Hair follicular keratinocyte (primary cell): Measurements from ENCODE around the gene CCN2. TPM values are rescaled to one million over a fixed set of nuclear protein-coding genes. Genes with fewer than 3 reads are reported as not detected.

Experiments
- total RNA-seq: library from RNA; depleted of rRNA; stranded (reverse); fragments of >200 nt; gene quantifications from 2 replicates; pipeline ENCODE4 v1.2.3, GENCODE V29; 2015

CCN2 gene, protein sequence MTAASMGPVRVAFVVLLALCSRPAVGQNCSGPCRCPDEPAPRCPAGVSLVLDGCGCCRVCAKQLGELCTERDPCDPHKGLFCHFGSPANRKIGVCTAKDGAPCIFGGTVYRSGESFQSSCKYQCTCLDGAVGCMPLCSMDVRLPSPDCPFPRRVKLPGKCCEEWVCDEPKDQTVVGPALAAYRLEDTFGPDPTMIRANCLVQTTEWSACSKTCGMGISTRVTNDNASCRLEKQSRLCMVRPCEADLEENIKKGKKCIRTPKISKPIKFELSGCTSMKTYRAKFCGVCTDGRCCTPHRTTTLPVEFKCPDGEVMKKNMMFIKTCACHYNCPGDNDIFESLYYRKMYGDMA
- 12.7 and 13.5 TPM in 2 replicates for total RNA-seq

DNA sequence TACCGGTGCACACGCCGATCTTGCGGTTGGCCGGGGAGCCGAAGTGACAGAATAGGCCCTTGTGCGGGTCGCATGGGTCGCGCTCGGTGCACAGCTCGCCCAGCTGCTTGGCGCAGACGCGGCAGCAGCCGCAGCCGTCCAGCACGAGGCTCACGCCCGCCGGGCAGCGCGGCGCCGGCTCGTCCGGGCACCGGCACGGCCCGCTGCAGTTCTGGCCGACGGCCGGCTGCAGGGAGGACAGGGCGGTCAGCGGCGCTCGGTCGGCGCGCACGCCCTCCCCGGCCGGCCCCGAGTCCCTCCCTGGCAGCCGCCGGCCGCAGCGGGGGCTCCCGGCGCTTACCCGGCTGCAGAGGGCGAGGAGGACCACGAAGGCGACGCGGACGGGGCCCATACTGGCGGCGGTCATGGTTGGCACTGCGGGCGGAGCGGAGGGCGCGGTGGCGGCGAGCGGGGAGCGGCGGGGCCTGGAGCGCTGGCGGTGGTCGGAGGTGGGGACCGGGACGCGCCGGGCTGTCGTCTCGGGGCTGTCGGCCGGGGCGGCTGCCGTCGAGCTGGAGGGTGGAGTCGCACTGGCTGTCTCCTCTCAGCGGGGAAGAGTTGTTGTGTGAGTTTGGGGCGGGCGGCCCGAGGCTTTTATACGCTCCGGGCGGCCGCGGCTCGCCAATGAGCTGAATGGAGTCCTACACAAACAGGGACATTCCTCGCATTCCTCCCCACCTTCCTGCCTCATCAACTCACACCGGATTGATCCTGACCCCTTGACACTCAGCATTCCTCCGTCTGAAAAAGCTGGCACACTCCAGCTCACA lies at the start of gene CCN2:
TSS of gene CCN2 (minus strand) at position 606 of the 809 bp plus-strand sequence. CDS start at position 406, 200 bp downstream.

Other genes with a start within 250 kb of the CCN2 start
- 0.49 TPM in 1 of 2 replicates, not detected in the other for gene OR2A4, start 250.0 kb downstream of the CCN2 start, total RNA-seq
- not detected in 2 replicates for gene CTAGE9, start 240.4 kb downstream of the CCN2 start, total RNA-seq
- 0.08 and 0.30 TPM in 2 replicates for gene ENPP1, start 143.4 kb downstream of the CCN2 start, total RNA-seq